Measurements from ENCODE around the gene GPC6. TPM values are rescaled to one million over a fixed set of nuclear protein-coding genes. Genes with fewer than 3 reads are reported as not detected.
A peak's percentile ranks its signal among the peaks of the same experiment; 100 is the strongest.
"Not testable (repeated sequence)": the region's sequence is repeated elsewhere in the genome, so short reads cannot be mapped to it uniquely, and the experiment has no call there.

Gene GPC6
- 0.96 TPM for total RNA-seq

- peak; percentile 11 for ATAC-seq
These were observed at the start of gene GPC6 for GRCh38 chr13:93226623-93227279. GPC6 (plus strand) TSS chr13:93226807.

DNA sequence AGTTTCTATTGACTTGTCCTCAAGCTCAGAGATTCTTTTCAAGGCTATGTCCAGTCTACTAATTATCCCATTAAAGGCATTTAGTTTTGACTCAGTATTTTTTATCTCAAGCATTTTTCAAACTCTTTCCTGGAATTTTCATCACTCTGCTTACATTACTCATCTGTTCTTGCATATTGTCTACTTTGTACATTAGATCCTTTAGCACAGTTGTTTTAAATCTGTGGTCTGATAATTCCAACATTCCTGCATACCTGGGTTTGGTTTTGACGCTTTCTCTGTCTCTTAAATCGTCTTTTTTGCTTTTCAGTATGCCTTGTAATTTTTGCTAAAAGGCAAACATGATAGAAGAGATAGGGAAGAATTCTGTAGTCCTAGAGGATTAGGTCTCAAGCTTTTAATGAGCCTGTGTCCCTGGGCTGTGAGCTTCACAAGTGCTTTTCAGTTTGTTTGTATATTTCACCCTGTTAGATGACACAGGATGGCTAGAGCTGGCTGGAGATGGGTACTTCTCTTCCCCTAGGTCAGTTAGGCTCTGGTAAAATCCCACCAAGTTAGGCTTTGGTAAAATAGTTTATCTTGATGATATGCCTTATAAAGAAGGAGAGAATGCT lies 46.1 kb upstream of the GPC6 start:
- no peak for ATAC-seq

GRCh38 chr13:93182406-93182805 lies 44.2 kb upstream of the GPC6 start:
- ATAC-seq, result no peak

GRCh38 chr13:93183302-93183701 lies 43.3 kb upstream of the GPC6 start:
- ATAC-seq, result no peak

DNA sequence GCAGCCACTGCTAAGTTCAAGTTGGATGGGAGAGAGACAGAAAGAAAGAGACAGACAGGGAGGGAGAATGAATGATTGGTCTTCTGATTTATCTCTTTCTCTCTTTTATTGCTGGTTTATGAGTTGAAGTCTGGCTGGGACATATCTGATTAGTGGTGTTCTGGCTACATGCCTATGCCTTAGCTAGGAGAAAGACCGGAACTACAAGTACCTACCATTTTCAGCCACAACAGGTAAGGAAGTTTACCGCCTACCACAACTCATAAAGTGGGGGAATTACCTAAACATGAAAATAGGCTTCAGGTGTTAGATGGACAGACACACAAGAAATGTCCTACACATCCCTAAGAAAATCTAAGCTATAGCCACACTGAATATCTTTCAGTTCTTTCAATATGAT lies 36.6 kb upstream of the GPC6 start:
- ATAC-seq, result no peak

GRCh38 chr13:93193682-93194081 lies 32.9 kb upstream of the GPC6 start:
- no peak for ATAC-seq

DNA sequence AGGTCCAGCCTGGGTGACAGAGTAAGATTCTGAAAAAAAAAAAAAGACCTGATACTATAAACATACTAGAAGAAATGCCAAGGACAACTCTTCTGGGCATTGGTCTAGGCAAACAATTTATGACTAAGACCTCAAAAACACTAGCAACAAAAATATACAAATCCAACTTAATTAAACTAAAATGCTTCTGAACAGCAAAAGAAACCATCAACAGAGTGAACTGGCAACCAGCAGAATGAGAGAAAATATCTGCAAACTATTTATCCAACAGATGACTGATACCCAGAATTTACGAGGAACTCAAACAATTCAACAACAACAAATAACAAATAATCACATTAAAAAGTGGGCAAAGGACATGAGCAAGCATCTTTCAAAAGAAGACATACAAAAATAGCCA lies 26.8 kb upstream of the GPC6 start:
- no peak for ATAC-seq

GRCh38 chr13:93200626-93201025 lies 26.0 kb upstream of the GPC6 start:
- no peak for ATAC-seq

GRCh38 chr13:93201992-93202558 lies 24.5 kb upstream of the GPC6 start:
- no peak for ATAC-seq

DNA sequence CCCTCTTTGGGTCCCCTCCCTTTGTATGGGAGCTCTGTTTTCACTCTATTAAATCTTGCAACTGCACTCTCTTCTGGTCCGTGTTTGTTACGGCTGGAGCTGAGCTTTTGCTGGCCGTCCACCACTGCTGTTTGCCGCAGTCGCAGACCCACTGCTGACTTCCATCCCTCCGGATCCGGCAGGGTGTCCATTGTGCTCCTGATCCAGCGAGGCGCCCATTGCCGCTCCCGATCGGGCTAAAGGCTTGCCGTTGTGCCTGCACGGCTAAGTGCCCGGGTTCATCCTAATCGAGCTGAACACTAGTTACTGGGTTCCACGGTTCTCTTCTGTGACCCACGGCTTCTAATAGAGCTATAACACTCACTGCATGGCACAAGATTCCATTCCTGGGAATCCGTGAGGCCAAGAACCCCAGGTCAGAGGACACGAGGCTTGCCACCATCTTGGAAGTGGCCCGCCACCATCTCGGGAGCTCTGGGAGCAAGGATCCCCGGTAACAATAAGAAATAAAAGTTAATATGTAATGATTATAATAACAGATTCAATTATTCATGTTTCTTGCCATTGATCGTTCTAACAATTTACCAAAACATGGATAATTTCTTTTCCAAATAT lies 19.7 kb upstream of the GPC6 start:
- not testable (repeated sequence) for ATAC-seq

DNA sequence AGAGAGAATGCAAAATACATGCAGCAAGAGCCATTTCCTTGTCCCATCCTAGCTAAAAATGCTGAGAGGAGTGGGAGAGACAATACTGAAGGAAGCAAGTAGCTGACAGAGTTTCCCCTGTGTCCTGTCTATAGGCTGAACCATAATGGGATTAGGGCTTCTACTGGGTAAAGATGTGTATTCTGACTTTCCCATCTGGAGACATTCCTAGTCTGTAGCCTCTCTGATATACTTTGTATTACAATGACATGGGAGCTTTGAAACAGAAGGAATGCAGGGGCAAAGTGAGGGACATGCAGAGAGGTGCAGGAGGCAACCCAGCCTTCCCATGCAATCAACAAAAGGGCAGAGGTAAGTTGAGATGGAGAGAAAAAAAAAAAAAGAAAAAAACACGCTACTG lies 10.5 kb upstream of the GPC6 start:
- no peak for ATAC-seq

DNA sequence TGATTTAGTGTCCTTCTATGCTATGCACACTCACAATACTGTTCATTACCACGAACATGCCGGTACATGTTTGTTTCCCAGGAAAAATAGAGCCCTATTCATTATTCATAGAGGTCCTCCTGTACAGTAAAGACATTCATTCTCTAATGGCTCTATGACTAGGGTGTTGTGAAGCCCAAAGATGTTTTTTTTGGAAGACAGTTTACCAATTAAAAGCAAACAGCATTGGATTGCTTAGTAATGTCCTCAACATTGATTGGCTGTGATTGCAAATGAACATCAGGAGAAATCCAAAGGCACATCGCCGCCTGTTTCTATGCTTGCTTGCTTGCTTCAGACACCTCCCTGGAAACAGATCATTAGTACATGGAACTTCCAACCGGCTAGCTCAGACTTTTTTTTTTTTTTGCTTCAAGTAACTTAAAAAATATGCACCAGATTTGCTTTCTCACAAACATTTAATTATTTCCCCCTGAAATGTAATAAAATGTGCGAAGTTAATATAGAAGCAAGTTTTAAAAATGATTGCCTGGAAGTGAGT lies 8.8 kb upstream of the GPC6 start:
- ATAC-seq, result no peak

DNA sequence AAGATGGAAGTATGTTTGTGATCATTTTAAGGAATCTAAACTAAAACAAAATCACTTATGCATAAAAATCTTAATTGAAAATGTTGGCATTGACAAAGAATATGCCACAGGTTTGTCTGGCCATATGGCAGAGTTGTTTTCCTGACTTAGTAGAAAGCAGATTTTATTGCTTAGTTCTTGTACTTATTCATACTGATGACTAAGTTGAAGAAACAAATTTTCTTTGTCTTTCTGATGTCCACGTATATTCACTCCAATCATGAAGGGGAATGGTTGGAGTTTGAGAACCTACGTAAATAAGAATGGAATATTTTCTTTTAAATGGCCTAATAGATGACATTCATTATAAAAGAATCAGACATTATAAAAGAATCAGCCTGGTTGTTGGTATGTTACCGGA lies 8.0 kb upstream of the GPC6 start:
- no peak for ATAC-seq

DNA sequence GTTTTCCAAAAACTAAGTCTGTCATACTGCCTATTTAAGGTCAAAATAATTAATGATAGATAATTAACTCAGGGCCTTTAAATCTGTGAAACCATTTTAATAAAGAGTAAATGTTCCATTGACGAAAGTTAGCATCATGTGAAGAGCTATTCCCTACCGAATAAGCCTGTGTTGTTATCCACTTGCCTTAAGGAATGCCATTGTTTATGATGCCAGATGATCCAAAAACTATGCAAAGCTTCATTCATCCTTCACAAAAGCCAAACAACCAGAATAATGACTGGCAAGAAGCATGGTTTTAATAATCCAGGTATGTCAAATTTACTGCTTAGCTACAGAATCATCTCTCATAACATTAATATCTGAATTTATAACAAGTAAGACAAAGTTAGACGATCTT lies 6.5 kb upstream of the GPC6 start:
- ATAC-seq, result no peak

DNA sequence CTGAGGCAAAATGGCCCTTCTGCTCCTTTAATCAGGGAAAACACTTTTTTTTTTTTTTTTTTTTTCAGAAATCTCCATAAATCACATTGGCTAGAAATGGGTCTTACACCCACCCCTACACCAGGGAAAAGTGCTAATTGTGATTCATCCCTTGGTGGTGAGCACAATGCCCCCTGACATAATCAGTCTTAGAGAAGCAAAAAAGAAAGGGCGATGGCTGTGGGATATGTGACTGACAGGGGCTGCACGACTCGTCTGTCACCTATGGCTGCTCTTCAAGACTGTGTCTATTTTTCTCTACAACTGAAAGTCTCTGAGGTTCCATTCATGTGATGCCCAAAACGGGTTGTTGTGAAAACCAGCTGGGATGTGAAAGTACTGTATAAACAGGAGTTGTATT lies 3.6 kb upstream of the GPC6 start:
- no peak for ATAC-seq

DNA sequence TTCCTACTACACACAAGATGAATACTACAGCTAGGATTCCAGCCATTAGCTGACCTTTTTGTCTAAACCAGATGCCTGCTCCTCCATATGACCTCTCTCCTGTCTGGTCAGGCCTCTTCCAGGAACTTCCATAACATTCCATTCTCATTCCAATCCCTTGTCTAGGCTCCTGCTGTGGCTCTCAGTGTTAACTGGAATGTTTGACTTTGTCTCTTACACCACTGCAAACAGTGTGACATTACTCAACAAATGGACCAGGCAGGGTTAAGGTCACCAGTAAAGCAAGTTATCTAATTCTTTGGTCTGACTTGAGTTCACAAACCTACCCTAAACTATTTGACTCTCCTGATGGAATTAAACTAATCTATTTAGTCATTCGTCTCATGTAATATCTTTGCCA lies 2.1 kb upstream of the GPC6 start:
- ATAC-seq, result no peak

GRCh38 chr13:93225610-93226009 lies 997 bp upstream of the GPC6 start:
- no peak for ATAC-seq

DNA sequence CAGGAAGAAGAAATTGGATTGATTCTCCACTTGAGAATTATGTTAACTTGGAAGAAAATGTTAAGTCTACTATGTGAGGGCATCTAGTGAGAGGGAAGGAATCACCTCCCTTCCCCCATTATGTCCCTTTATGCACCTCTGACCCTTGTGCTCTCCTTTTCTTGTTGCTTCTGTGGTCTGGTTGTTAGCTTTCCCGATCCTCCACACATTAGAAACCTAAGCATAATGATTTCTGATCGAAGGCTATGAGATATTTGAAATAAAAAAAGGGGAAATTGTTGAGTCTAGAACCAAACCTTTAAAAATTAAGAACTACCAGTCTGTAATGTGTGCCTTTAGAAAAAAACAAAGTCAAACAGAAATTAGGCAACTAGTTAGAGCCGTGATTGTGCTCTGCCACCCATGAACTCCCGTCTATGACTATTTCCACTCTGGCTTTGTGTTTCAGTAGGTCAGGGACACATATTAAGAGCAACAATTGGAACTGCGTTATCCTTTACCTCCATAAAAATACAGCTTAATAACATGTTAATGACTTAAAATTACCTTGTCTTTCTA lies 463 bp upstream of the GPC6 start:
- no peak for ATAC-seq

- no peak for ATAC-seq
These were observed 772 bp downstream of the GPC6 start for GRCh38 chr13:93227280-93227877.

- ATAC-seq, result peak; percentile 39
These were observed 1.5 kb downstream of the GPC6 start for GRCh38 chr13:93227878-93228642.

- ATAC-seq, result no peak
These were observed 2.0 kb downstream of the GPC6 start for GRCh38 chr13:93228643-93228937.

DNA sequence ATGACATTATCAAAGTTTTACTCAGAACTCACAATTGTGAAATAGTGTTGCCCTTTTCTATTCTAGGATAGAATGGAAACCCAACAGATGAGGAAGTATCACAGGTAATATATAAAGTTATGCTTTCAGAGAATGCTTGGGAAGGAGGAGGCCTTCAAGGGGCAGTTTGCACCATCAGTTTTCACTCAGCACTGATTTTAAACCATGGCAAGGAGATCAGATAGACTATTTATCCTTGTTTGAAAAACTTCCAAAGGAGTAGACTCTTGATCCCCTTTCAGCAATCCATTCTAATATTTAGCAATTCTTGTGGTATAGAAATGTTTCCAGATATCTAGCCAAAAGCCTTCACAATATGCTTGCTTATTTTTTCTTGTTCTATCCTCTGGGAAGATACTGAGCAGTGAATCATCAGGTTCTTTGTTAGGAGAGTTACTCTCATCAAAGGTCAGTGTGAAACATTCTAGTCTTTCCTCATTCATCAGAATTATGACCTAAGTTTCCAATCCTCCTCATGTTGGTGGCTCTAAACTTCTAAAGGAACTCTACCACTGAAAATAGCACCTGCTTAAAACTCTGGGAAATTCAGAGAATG lies 3.8 kb downstream of the GPC6 start:
- ATAC-seq, result no peak

Measured in esophagus mucosa (tissue), 1 donor.